Measurements from ENCODE around the gene PJA2. TPM values are rescaled to one million over a fixed set of nuclear protein-coding genes. Genes with fewer than 3 reads are reported as not detected.

Gene PJA2
- total RNA-seq, 4 donors from 2014 or later = 37.6 to 64.9 (median 58.7) TPM

DNA sequence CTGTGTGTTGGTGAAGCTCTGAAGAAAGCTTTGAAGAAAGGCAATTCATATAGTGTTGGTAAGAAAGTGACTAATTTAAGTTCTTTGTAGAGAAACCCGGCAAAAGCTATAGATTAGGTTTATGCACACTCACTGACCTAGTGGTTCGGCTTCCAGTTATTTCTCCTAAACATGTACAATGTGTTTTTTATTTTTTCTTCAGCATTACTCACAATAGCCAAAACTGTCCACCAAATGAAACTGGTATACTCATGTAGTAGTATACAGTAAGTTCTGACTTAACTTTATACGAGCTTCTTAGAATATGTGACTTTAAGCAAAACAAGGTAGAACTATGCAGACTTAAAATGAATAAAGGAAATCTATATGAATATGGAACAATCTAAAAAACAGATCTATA is 44.8 kb downstream of the PJA2 start:
- peaks cover 0 to 62% of the 10 kb centered on the region in 2 donors for H3K36me3 ChIP-seq

DNA sequence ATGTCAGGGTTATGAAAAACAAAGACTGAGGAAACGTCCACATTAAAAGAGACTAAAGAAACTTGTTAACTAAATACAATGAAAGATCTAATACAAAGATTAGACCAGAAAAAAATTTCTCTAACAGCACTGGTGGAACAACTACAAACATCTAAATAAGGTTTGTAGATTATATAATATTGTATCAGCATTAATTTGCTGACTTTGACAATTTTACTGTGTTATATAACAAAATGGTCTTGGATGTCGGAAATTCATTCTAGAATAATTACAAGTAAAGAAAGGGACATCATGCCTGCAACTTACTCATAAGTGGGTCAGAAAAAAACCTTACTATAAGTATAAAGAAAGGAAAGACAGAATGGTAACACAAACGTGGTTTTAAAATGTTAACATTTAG is 50.1 kb downstream of the PJA2 start:
- intact Hi-C loops (cut with DNase I; ENCODE audit: low total_unique reads) = no loop called here

More for the DNA sequence above, 44.8 kb downstream of the PJA2 start:
- Histone ChIP-seq H3K9me3 (no peaks in the 10 kb centered on the region), H3K4me1 (peaks cover 0 to 9% of the 10 kb centered on the region in 2 donors), H3K27me3 (no peaks in the 10 kb centered on the region), H3K27ac (no peak overlapping the region), H3K4me3 (no peak overlapping the region)
- DNase-seq (no peak), ATAC-seq (no peak)
- in situ Hi-C loops (cut with MboI; ENCODE audit: low sequenced_read_pairs in 4 of 4) (no loop called here), intact Hi-C loops (cut with DNase I; ENCODE audit: low total_unique reads) (no loop called here)
- no peak for TF ChIP-seq POLR2A (IDR thresholded peaks at IDR 0.05)
- TF ChIP-seq, protein P1, sequence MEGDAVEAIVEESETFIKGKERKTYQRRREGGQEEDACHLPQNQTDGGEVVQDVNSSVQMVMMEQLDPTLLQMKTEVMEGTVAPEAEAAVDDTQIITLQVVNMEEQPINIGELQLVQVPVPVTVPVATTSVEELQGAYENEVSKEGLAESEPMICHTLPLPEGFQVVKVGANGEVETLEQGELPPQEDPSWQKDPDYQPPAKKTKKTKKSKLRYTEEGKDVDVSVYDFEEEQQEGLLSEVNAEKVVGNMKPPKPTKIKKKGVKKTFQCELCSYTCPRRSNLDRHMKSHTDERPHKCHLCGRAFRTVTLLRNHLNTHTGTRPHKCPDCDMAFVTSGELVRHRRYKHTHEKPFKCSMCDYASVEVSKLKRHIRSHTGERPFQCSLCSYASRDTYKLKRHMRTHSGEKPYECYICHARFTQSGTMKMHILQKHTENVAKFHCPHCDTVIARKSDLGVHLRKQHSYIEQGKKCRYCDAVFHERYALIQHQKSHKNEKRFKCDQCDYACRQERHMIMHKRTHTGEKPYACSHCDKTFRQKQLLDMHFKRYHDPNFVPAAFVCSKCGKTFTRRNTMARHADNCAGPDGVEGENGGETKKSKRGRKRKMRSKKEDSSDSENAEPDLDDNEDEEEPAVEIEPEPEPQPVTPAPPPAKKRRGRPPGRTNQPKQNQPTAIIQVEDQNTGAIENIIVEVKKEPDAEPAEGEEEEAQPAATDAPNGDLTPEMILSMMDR (IDR thresholded peaks at IDR 0.05 in 4 of 5, conservative IDR thresholded peaks at IDR 0.05 in 1 of 5) = no peak

DNA sequence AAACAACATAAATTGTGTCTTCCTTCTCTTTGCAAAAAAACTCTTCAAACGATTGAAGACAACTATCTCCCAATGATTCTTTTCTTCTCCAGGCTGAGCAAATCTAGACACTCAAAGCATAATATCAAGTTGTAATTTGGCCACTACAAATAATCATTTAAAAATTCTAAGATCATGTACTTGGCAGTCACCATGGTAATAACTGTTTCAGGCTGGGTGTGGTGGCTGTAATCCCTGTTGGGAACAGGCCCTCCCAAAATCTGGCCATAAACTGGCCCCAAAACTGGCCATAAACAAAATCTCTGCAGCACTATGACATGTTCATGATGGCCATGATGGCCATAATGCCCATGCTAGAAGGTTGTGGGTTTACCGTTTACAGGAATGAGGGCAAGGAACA is 52.0 kb downstream of the PJA2 start:
- Histone ChIP-seq H3K27ac (no peak overlapping the region), H3K36me3 (peaks cover 0 to 36% of the 10 kb centered on the region in 2 donors), H3K27me3 (no peaks in the 10 kb centered on the region), H3K9me3 (no peaks in the 10 kb centered on the region), H3K4me1 (peaks cover 1 to 4% of the 10 kb centered on the region in 2 donors), H3K4me3 (no peak overlapping the region)
- intact Hi-C loops (cut with DNase I; ENCODE audit: low total_unique reads) = no loop called here
- ATAC-seq (no peak), DNase-seq (no peak)
- TF ChIP-seq POLR2A (IDR thresholded peaks at IDR 0.05) = no peak
- TF ChIP-seq, protein P1 (IDR thresholded peaks at IDR 0.05 in 4 of 5, conservative IDR thresholded peaks at IDR 0.05 in 1 of 5) = no peak
- in situ Hi-C loops (cut with MboI; ENCODE audit: low sequenced_read_pairs in 4 of 4) = no loop called here

More for the DNA sequence above, 50.1 kb downstream of the PJA2 start:
- no peak overlapping the region for H3K27ac ChIP-seq
- no peaks in the 10 kb centered on the region for H3K27me3 ChIP-seq
- TF ChIP-seq, protein P1 (IDR thresholded peaks at IDR 0.05 in 4 of 5, conservative IDR thresholded peaks at IDR 0.05 in 1 of 5) = no peak
- no peak for TF ChIP-seq POLR2A (IDR thresholded peaks at IDR 0.05)
- no peaks in the 10 kb centered on the region for H3K9me3 ChIP-seq
- ATAC-seq (no peak), DNase-seq (no peak)
- peaks cover 0 to 38% of the 10 kb centered on the region in 2 donors for H3K36me3 ChIP-seq
- in situ Hi-C loops (cut with MboI; ENCODE audit: low sequenced_read_pairs in 4 of 4) = no loop called here
- no peak overlapping the region for H3K4me3 ChIP-seq
- peaks cover 3 to 4% of the 10 kb centered on the region in 2 donors for H3K4me1 ChIP-seq

DNA sequence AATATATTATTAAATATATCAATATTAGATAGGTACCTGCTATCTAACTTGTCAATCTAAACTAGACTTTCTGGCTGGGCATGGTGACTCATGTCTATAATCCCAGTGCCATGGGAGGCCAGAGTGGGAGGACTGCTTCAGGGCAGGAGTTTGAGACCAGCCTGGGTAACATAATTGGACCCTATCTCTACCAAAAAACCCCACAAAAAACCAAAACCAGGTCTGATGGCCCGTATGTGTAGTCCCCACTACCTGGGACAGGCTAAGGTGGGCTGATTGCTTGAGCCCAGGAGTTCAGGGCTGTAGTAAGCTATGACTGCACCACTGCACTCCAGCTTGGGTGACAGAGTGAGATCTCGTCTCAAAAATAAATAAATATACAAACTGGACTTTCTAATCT is 55.0 kb downstream of the PJA2 start:
- intact Hi-C loops (cut with DNase I; ENCODE audit: low total_unique reads) = no loop called here
- in situ Hi-C loops (cut with MboI; ENCODE audit: low sequenced_read_pairs in 4 of 4) = no loop called here
- peaks cover 0 to 10% of the 10 kb centered on the region in 2 donors for H3K36me3 ChIP-seq

More for the DNA sequence above, 55.0 kb downstream of the PJA2 start:
- no peaks in the 10 kb centered on the region for H3K9me3 ChIP-seq
- DNase-seq (no peak), ATAC-seq (no peak)
- H3K4me3 ChIP-seq = no peak overlapping the region
- TF ChIP-seq, protein P1 (IDR thresholded peaks at IDR 0.05 in 4 of 5, conservative IDR thresholded peaks at IDR 0.05 in 1 of 5) = no peak
- TF ChIP-seq POLR2A (IDR thresholded peaks at IDR 0.05) = no peak
- no peak overlapping the region for H3K27ac ChIP-seq
- H3K4me1 ChIP-seq = peaks cover 4 to 9% of the 10 kb centered on the region in 2 donors
- no peaks in the 10 kb centered on the region for H3K27me3 ChIP-seq
